Panc1 (cell line): ENCODE data around the gene CRHBP. TPM values are rescaled to one million over a fixed set of nuclear protein-coding genes. Genes with fewer than 3 reads are reported as not detected.

Experiments used
- ATAC-seq: fragments of 200-7000 bp; cut with Tn5 transposase; 2 replicates; pipeline ENCODE4 v1.9.1; 2020; ENCODE audit warnings: mild to moderate bottlenecking, moderate library complexity
- BruUV-seq: library from RNA; stranded (reverse); fragments of 400-500 nt; replicated peaks from 2 replicates; lab custom pipeline; 2021; lab: Mats Ljungman, UMichigan
- CTCF ChIA-PET: fragments of 300-600 bp; sonication (Branson Sonifier 250); formaldehyde crosslinking; loops from one replicate; lab custom pipeline; 2022; ENCODE audit warnings: antibody characterized with exemption; lab: Charles Lee
- POLR2A ChIA-PET: fragments of 300-600 bp; sonication (Branson Sonifier 250); formaldehyde crosslinking; loops from one replicate; lab custom pipeline; 2022; ENCODE audit warnings: antibody characterized with exemption; lab: Charles Lee
- DNase-seq: peaks from one replicate; pipeline ENCODE4 v3.0.0-alpha.2; 2010; ENCODE audit warnings: low read depth, low spot score
- H3K27ac ChIP-seq: 2 replicates; pipeline ENCODE4 v1.5.1; 2011; ENCODE audit warnings: mild to moderate bottlenecking, low read length, inconsistent platforms
- H3K27me3 ChIP-seq: fragments of 200-500 bp; sonication (Bioruptor generic); 2 replicates; pipeline ENCODE4 v1.6.0; 2014; ENCODE audit warnings: low read length, inconsistent platforms; ENCODE audit not compliant: control insufficient read depth, insufficient read depth
- H3K36me3 ChIP-seq: fragments of 200-500 bp; sonication (Bioruptor generic); 2 replicates; pipeline ENCODE4 v1.5.1; 2014; ENCODE audit warnings: inconsistent platforms, mild to moderate bottlenecking, low read length, moderate library complexity; ENCODE audit not compliant: control insufficient read depth, insufficient read depth
- H3K4me1 ChIP-seq: 2 replicates; pipeline ENCODE4 v1.5.1; 2011; ENCODE audit warnings: inconsistent platforms, mild to moderate bottlenecking, low read length, moderate library complexity; ENCODE audit not compliant: control insufficient read depth, insufficient read depth
- H3K4me3 ChIP-seq, 2 experiments: 2 replicates each; pipeline ENCODE4 v1.5.1; 2011 to 2012; ENCODE audit warnings: low read depth in 2 of 2, low read length in 2 of 2, mild to moderate bottlenecking in 2 of 2, inconsistent platforms in 1 of 2, moderate library complexity in 1 of 2
- H3K9me3 ChIP-seq: fragments of 200-500 bp; sonication (Bioruptor generic); 2 replicates; pipeline ENCODE4 v1.5.1; 2014; ENCODE audit warnings: low read depth, mild to moderate bottlenecking, inconsistent platforms, low read length, moderate library complexity; ENCODE audit not compliant: control insufficient read depth, insufficient read depth
- POLR2AphosphoS5 ChIP-seq: IDR thresholded peaks from 2 replicates; pipeline ENCODE4 v1.6.1; 2012; ENCODE audit warnings: mild to moderate bottlenecking, low read depth, low read length, moderate library complexity
- SIN3A ChIP-seq: IDR thresholded peaks from 2 replicates; pipeline ENCODE4 v1.6.1; 2012; ENCODE audit warnings: low read depth, mild to moderate bottlenecking, low read length, moderate library complexity, borderline replicate concordance; ENCODE audit not compliant: insufficient read depth
- TCF7L2 ChIP-seq: IDR thresholded peaks from 2 replicates; pipeline ENCODE4 v1.6.1; 2011; ENCODE audit warnings: mild to moderate bottlenecking, low read depth, low read length, inconsistent platforms
- in situ Hi-C: cut with HindIII; loops from 2 replicates; pipeline ENCODE4 v1.10.0; 2016; ENCODE audit warnings: low sequenced_read_pairs, low pct_unique_long_range_greater_than_20kb
- intact Hi-C: fragments of 100-400 bp; cut with micrococcal nuclease; formaldehyde crosslinking; loops from one replicate; pipeline ENCODE4 v1.10.0; 2022; ENCODE audit not compliant: unreplicated experiment
- total RNA-seq: library from RNA; stranded (reverse); gene quantifications from one replicate; pipeline ENCODE4 v1.2.1, GENCODE V29; 2021; ENCODE audit not compliant: unreplicated experiment
- TF ChIP-seq, protein P1 (sequence below): fragments of 450-650 bp; IDR thresholded peaks from 2 replicates; pipeline ENCODE4 v1.5.1; 2017; ENCODE audit warnings: mild to moderate bottlenecking
- TF ChIP-seq, protein P2 (sequence below), 2 experiments: IDR thresholded peaks; 2 replicates each; pipeline ENCODE4 v1.6.1; 2011 to 2012; ENCODE audit warnings: low read depth in 2 of 2, control low read depth in 1 of 2, low read length in 1 of 2, mild to moderate bottlenecking in 1 of 2, moderate library complexity in 1 of 2; ENCODE audit not compliant: insufficient read depth in 1 of 2

The CRHBP gene
- total RNA-seq, 1 experiment from 2014 or later: 0.10 TPM

DNA sequence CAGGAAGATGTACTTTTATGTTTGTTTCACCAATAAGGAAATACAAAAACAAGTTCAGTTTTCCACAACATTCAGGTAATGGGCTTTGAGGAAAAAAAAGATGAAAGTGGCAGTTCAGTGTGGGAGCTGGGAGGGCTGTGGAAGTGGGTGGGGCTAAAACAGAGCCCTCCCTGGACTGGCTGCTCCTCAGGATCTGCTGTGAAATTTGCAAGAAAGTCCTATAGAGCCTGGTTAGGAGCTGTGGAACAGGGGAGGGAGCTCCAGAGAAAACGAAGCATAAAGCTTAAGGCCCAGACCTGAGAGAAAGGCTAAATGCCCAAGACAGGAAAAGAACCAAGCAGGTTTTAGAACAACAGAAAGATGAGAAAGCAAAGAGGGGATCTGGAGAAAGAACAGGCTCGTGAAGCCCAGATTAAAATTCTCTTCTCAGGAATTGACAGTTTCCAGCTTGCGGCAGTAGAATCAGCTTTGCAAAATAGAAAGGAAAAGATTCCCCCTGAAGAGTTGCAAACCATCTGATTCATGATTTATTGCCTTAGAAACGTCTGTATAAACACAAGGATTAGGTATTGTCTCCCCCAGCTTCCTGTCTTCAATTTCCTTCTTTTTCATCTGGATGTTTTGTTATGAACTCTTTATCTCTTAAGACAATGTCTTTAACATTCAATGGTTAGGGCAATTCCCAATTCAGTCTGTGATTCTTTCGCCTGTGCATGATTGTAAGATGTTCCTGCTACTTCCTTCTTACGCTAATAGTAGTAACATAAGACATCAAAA is 26.3 kb upstream of the CRHBP start:
- ChIA-PET CTCF (no interaction called here), POLR2A (no interaction called here)
- Histone ChIP-seq H3K4me3 (no peak overlapping the region), H3K9me3 (no peaks in the 10 kb centered on the region), H3K4me1 (no peaks in the 10 kb centered on the region), H3K27ac (no peak overlapping the region), H3K27me3 (peaks cover 2% of the 10 kb centered on the region; the same call in 1 of the 2 replicates), H3K36me3 (no peaks in the 10 kb centered on the region)
- no TSS peak for BruUV-seq
- ATAC-seq (no peak), DNase-seq (no peak)
- in situ Hi-C loops: no loop called here
- intact Hi-C loops: no loop called here
- TF ChIP-seq TCF7L2 (no peak), POLR2AphosphoS5 (no peak), SIN3A (no peak)
- TF ChIP-seq, protein P1, sequence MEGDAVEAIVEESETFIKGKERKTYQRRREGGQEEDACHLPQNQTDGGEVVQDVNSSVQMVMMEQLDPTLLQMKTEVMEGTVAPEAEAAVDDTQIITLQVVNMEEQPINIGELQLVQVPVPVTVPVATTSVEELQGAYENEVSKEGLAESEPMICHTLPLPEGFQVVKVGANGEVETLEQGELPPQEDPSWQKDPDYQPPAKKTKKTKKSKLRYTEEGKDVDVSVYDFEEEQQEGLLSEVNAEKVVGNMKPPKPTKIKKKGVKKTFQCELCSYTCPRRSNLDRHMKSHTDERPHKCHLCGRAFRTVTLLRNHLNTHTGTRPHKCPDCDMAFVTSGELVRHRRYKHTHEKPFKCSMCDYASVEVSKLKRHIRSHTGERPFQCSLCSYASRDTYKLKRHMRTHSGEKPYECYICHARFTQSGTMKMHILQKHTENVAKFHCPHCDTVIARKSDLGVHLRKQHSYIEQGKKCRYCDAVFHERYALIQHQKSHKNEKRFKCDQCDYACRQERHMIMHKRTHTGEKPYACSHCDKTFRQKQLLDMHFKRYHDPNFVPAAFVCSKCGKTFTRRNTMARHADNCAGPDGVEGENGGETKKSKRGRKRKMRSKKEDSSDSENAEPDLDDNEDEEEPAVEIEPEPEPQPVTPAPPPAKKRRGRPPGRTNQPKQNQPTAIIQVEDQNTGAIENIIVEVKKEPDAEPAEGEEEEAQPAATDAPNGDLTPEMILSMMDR: no peak
- TF ChIP-seq, protein P2, sequence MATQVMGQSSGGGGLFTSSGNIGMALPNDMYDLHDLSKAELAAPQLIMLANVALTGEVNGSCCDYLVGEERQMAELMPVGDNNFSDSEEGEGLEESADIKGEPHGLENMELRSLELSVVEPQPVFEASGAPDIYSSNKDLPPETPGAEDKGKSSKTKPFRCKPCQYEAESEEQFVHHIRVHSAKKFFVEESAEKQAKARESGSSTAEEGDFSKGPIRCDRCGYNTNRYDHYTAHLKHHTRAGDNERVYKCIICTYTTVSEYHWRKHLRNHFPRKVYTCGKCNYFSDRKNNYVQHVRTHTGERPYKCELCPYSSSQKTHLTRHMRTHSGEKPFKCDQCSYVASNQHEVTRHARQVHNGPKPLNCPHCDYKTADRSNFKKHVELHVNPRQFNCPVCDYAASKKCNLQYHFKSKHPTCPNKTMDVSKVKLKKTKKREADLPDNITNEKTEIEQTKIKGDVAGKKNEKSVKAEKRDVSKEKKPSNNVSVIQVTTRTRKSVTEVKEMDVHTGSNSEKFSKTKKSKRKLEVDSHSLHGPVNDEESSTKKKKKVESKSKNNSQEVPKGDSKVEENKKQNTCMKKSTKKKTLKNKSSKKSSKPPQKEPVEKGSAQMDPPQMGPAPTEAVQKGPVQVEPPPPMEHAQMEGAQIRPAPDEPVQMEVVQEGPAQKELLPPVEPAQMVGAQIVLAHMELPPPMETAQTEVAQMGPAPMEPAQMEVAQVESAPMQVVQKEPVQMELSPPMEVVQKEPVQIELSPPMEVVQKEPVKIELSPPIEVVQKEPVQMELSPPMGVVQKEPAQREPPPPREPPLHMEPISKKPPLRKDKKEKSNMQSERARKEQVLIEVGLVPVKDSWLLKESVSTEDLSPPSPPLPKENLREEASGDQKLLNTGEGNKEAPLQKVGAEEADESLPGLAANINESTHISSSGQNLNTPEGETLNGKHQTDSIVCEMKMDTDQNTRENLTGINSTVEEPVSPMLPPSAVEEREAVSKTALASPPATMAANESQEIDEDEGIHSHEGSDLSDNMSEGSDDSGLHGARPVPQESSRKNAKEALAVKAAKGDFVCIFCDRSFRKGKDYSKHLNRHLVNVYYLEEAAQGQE (IDR thresholded peaks at IDR 0.05; ENCODE audit: insufficient read depth in 1 of 2, low read depth in 2 of 2, low read length in 1 of 2): no peak

DNA sequence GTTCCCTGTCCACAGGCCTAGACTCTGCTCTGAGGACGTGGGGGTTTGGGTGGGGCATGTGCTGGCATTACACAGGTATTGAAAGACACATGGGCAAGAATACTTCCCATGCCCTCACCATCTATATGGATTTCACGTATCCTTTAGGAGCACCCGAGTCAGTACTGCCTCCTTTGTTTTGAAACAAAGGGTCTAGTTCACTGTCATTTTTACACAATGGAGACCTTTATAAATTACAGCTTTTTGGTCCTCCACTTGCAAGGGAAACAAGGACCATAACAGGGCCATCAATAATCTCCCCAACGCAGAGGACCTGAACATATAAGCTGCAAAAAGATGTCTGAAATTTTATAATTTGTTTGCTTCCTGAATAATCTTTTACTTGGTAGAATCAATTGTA is 24.9 kb upstream of the CRHBP start:
- in situ Hi-C loops (no loop called here), intact Hi-C loops (no loop called here)
- no TSS peak for BruUV-seq
- H3K4me3 ChIP-seq: no peak overlapping the region
- POLR2A ChIA-PET: no interaction called here
- H3K4me1 ChIP-seq: no peaks in the 10 kb centered on the region
- H3K27me3 ChIP-seq: peaks cover 2% of the 10 kb centered on the region; the same call in 1 of the 2 replicates
- H3K9me3 ChIP-seq: no peaks in the 10 kb centered on the region
- CTCF ChIA-PET: no interaction called here
- no peak for ATAC-seq
- no peak for TF ChIP-seq SIN3A
- TF ChIP-seq, protein P1: no peak
- H3K27ac ChIP-seq: no peak overlapping the region
- H3K36me3 ChIP-seq: no peaks in the 10 kb centered on the region
- DNase-seq: no peak
